PFSK-1 (cell line): ENCODE measurements around the gene ATXN7L1.

Source experiments
- POLR2AphosphoS5 ChIP-seq: IDR thresholded peaks from 2 replicates; pipeline ENCODE4 v1.6.1; 2012; ENCODE audit warnings: low read depth, mild to moderate bottlenecking, control low read depth, low read length, moderate library complexity
- TF ChIP-seq, protein P1 (sequence below), 2 experiments: IDR thresholded peaks; 2 replicates each; pipeline versions ENCODE4 v1.6.1 to v1.8.0; 2011 to 2012; ENCODE audit warnings: low read depth in 2 of 2, low read length in 2 of 2, control low read depth in 1 of 2, inconsistent platforms in 1 of 2, mild to moderate bottlenecking in 1 of 2, moderate library complexity in 1 of 2; ENCODE audit not compliant: insufficient read depth in 1 of 2

DNA sequence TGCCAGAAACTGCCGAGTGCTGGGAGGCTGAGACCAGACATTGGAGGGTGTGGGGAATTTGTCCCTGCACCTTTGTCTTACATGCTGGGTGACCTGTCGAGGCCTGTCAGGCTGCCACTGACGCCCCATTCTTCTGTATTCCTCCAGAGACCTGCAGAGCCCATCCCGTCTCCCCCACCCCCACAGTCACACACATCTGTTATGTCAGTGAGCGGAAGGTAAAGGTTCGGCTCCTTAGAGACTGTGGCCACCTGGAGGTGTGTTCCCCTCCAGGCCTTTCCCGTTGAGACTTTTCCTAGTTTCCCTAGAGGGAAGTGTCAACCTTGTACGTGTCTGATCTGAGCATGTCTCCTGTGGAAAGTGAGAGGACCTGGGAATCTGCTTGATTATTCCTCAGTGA is 84.5 kb downstream of the ATXN7L1 start:
- TF ChIP-seq, protein P1, sequence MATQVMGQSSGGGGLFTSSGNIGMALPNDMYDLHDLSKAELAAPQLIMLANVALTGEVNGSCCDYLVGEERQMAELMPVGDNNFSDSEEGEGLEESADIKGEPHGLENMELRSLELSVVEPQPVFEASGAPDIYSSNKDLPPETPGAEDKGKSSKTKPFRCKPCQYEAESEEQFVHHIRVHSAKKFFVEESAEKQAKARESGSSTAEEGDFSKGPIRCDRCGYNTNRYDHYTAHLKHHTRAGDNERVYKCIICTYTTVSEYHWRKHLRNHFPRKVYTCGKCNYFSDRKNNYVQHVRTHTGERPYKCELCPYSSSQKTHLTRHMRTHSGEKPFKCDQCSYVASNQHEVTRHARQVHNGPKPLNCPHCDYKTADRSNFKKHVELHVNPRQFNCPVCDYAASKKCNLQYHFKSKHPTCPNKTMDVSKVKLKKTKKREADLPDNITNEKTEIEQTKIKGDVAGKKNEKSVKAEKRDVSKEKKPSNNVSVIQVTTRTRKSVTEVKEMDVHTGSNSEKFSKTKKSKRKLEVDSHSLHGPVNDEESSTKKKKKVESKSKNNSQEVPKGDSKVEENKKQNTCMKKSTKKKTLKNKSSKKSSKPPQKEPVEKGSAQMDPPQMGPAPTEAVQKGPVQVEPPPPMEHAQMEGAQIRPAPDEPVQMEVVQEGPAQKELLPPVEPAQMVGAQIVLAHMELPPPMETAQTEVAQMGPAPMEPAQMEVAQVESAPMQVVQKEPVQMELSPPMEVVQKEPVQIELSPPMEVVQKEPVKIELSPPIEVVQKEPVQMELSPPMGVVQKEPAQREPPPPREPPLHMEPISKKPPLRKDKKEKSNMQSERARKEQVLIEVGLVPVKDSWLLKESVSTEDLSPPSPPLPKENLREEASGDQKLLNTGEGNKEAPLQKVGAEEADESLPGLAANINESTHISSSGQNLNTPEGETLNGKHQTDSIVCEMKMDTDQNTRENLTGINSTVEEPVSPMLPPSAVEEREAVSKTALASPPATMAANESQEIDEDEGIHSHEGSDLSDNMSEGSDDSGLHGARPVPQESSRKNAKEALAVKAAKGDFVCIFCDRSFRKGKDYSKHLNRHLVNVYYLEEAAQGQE (IDR thresholded peaks at IDR 0.05; ENCODE audit: insufficient read depth in 1 of 2, low read depth in 2 of 2, low read length in 2 of 2), result no peak
- TF ChIP-seq POLR2AphosphoS5, result no peak
